ENCODE results near the gene DPYD. TPM values are rescaled to one million over a fixed set of nuclear protein-coding genes. Genes with fewer than 3 reads are reported as not detected.

DPYD gene
- total RNA-seq, 1 donor from 2014 or later: 8.5 TPM

GRCh38 chr1:97784661-97785060 is 136.2 kb downstream of the DPYD start:
- no peaks in the 10 kb centered on the region for H3K27me3 Mint-ChIP-seq
- no peak for DNase-seq (ENCODE audit: extremely low spot score, unreplicated experiment)
- no peak overlapping the region for H3K27ac Mint-ChIP-seq
- no peak for TF ChIP-seq CTCF (conservative IDR thresholded peaks at IDR 0.05)
- H3K4me3 Mint-ChIP-seq: no peak overlapping the region
- H3K36me3 Mint-ChIP-seq: no peaks in the 10 kb centered on the region
- no peaks in the 10 kb centered on the region for H3K9me3 Mint-ChIP-seq
- H3K4me1 Mint-ChIP-seq (ENCODE audit: unreplicated experiment): no peaks in the 10 kb centered on the region

- Mint-ChIP-seq H3K27me3 (no peaks in the 10 kb centered on the region), H3K36me3 (no peaks in the 10 kb centered on the region), H3K4me3 (no peak overlapping the region), H3K27ac (no peak overlapping the region), H3K4me1 (ENCODE audit: unreplicated experiment) (no peaks in the 10 kb centered on the region), H3K9me3 (no peaks in the 10 kb centered on the region)
- TF ChIP-seq CTCF (conservative IDR thresholded peaks at IDR 0.05): no peak
- no peak for DNase-seq (ENCODE audit: extremely low spot score, unreplicated experiment)
Observed at GRCh38 chr1:97783751-97784150, 137.1 kb downstream of the DPYD start.

- no peak for TF ChIP-seq CTCF (conservative IDR thresholded peaks at IDR 0.05)
- H3K27me3 Mint-ChIP-seq: no peaks in the 10 kb centered on the region
- H3K4me3 Mint-ChIP-seq: no peak overlapping the region
- H3K9me3 Mint-ChIP-seq: no peaks in the 10 kb centered on the region
- H3K36me3 Mint-ChIP-seq: no peaks in the 10 kb centered on the region
- no peak for DNase-seq (ENCODE audit: extremely low spot score, unreplicated experiment)
- no peaks in the 10 kb centered on the region for H3K4me1 Mint-ChIP-seq (ENCODE audit: unreplicated experiment)
- H3K27ac Mint-ChIP-seq: no peak overlapping the region
Observed at GRCh38 chr1:97781762-97782337, 139.0 kb downstream of the DPYD start.

- no peak for DNase-seq (ENCODE audit: extremely low spot score, unreplicated experiment)
- H3K27me3 Mint-ChIP-seq: no peaks in the 10 kb centered on the region
- no peaks in the 10 kb centered on the region for H3K4me1 Mint-ChIP-seq (ENCODE audit: unreplicated experiment)
- no peak overlapping the region for H3K27ac Mint-ChIP-seq
- H3K36me3 Mint-ChIP-seq: no peaks in the 10 kb centered on the region
- TF ChIP-seq CTCF (conservative IDR thresholded peaks at IDR 0.05): no peak
- no peak overlapping the region for H3K4me3 Mint-ChIP-seq
- no peaks in the 10 kb centered on the region for H3K9me3 Mint-ChIP-seq
Observed at GRCh38 chr1:97780884-97781283, 139.9 kb downstream of the DPYD start.

- Mint-ChIP-seq H3K36me3 (no peaks in the 10 kb centered on the region), H3K4me1 (ENCODE audit: unreplicated experiment) (no peaks in the 10 kb centered on the region), H3K27ac (no peak overlapping the region), H3K4me3 (no peak overlapping the region), H3K9me3 (no peaks in the 10 kb centered on the region), H3K27me3 (no peaks in the 10 kb centered on the region)
- no peak for DNase-seq (ENCODE audit: extremely low spot score, unreplicated experiment)
- no peak for TF ChIP-seq CTCF (conservative IDR thresholded peaks at IDR 0.05)
Observed at GRCh38 chr1:97778718-97779117, 142.1 kb downstream of the DPYD start.

- Mint-ChIP-seq H3K4me1 (ENCODE audit: unreplicated experiment) (no peaks in the 10 kb centered on the region), H3K9me3 (peaks cover 5% of the 10 kb centered on the region), H3K27me3 (no peaks in the 10 kb centered on the region), H3K4me3 (no peak overlapping the region), H3K27ac (no peak overlapping the region), H3K36me3 (no peaks in the 10 kb centered on the region)
- DNase-seq (ENCODE audit: extremely low spot score, unreplicated experiment): no peak
- TF ChIP-seq CTCF (conservative IDR thresholded peaks at IDR 0.05): no peak
Observed at GRCh38 chr1:97770376-97770775, 150.5 kb downstream of the DPYD start.
